ENCODE measurements around the gene LARP4.

- no peak for TF ChIP-seq POLR2A (IDR thresholded peaks at IDR 0.05)
- no peak for TF ChIP-seq CTCF (IDR thresholded peaks at IDR 0.05)
Observed at GRCh38 chr12:50442178-50442908, 41.7 kb downstream of the LARP4 start.

All from uterus (tissue), 2 donors.